AG09309 (cell line): ENCODE data around the gene AXIN1.
"Not testable (repeated sequence)": the region's sequence is repeated elsewhere in the genome, so short reads cannot be mapped to it uniquely, and the experiment has no call there.

Experiments
- DNase-seq: peaks from one replicate; pipeline ENCODE4 v3.0.0-alpha.2; 2010; ENCODE audit warnings: low read depth
- H3K4me3 ChIP-seq: 2 replicates; pipeline ENCODE4 v1.5.1; 2011; ENCODE audit warnings: mild to moderate bottlenecking, low read depth, low read length, moderate library complexity; ENCODE audit not compliant: control insufficient read depth
- CTCF ChIP-seq: IDR thresholded peaks from 2 replicates; pipeline ENCODE4 v1.5.1; 2011; ENCODE audit warnings: mild to moderate bottlenecking, low read depth, low read length, inconsistent platforms; ENCODE audit not compliant: insufficient read depth, control insufficient read depth; ENCODE audit errors: missing control alignments

AXIN1 gene

GRCh38 chr16:333406-334094 lies 19.0 kb downstream of the AXIN1 start:
- no peak for DNase-seq
- H3K4me3 ChIP-seq, result no peak overlapping the region
- no peak for TF ChIP-seq CTCF

- not testable (repeated sequence) for H3K4me3 ChIP-seq, DNase-seq
Observed at GRCh38 chr16:331181-331814, 21.2 kb downstream of the AXIN1 start.

GRCh38 chr16:330741-331140 lies 21.8 kb downstream of the AXIN1 start:
- TF ChIP-seq CTCF, result no peak
- DNase-seq, result no peak

GRCh38 chr16:325375-326145 lies 27.0 kb downstream of the AXIN1 start:
- no peak for DNase-seq
- no peak overlapping the region for H3K4me3 ChIP-seq
- TF ChIP-seq CTCF, result no peak

More at GRCh38 chr16:330741-331140, 21.8 kb downstream of the AXIN1 start:
- no peak overlapping the region for H3K4me3 ChIP-seq

- H3K4me3 ChIP-seq, result no peak overlapping the region
- no peak for DNase-seq
- TF ChIP-seq CTCF, result no peak
Observed at GRCh38 chr16:324451-325334, 27.8 kb downstream of the AXIN1 start.

- DNase-seq, result no peak
- H3K4me3 ChIP-seq, result no peak overlapping the region
- no peak for TF ChIP-seq CTCF
Observed at GRCh38 chr16:324201-324450, 28.4 kb downstream of the AXIN1 start.
